Neural cell (in vitro differentiated cells): ENCODE data around the gene IL2.

Experiments used
- CTCF ChIP-seq: fragments of 450-650 bp; IDR thresholded peaks from 2 replicates; pipeline ENCODE4 v1.5.1; 2014; ENCODE audit warnings: antibody characterized with exemption, mild to moderate bottlenecking, moderate library complexity; ENCODE audit not compliant: poor library complexity, severe bottlenecking
- EP300 ChIP-seq: fragments of 450-650 bp; conservative IDR thresholded peaks from 2 replicates; pipeline ENCODE4 v1.6.1; 2014; ENCODE audit warnings: antibody characterized with exemption, mild to moderate bottlenecking, moderate library complexity; ENCODE audit not compliant: poor library complexity, severe bottlenecking
- EZH2 ChIP-seq: fragments of 200-600, 300-800 bp; shearing (Covaris generic), sonication (generic); IDR thresholded peaks from 2 replicates; pipeline ENCODE4 v1.6.1; 2014; ENCODE audit warnings: antibody characterized with exemption, low read length, borderline replicate concordance, mild to moderate bottlenecking; ENCODE audit not compliant: insufficient read depth, poor library complexity, severe bottlenecking
- MXI1 ChIP-seq: fragments of 450-650 bp; conservative IDR thresholded peaks from 2 replicates; pipeline ENCODE4 v1.6.1; 2014; ENCODE audit warnings: antibody characterized with exemption, mild to moderate bottlenecking; ENCODE audit not compliant: poor library complexity, severe bottlenecking
- POLR2AphosphoS5 ChIP-seq: IDR thresholded peaks from 2 replicates; pipeline ENCODE4 v1.6.1; 2012
- RAD21 ChIP-seq: fragments of 450-650 bp; conservative IDR thresholded peaks from 2 replicates; pipeline ENCODE4 v1.6.1; 2014; ENCODE audit warnings: antibody characterized with exemption, mild to moderate bottlenecking, moderate library complexity
- REST ChIP-seq: IDR thresholded peaks from 2 replicates; pipeline ENCODE4 v1.6.1; 2012; ENCODE audit warnings: borderline replicate concordance
- SMC3 ChIP-seq: fragments of 450-650 bp; conservative IDR thresholded peaks from 2 replicates; pipeline ENCODE4 v1.6.1; 2014; ENCODE audit warnings: antibody characterized with exemption, mild to moderate bottlenecking, moderate library complexity; ENCODE audit not compliant: poor library complexity
- TAF1 ChIP-seq: IDR thresholded peaks from 2 replicates; pipeline ENCODE4 v1.6.1; 2012; ENCODE audit warnings: low read depth

- TF ChIP-seq CTCF, result no peak
- no peak for TF ChIP-seq MXI1
- no peak for TF ChIP-seq TAF1
- no peak for TF ChIP-seq POLR2AphosphoS5
- no peak for TF ChIP-seq EP300
- TF ChIP-seq REST, result no peak
- no peak for TF ChIP-seq SMC3
- TF ChIP-seq RAD21, result no peak
- TF ChIP-seq EZH2, result no peak
Observed at GRCh38 chr4:122469457-122469856, 12.9 kb upstream of the IL2 start.
